HG03571 (cell line): Measurements from ENCODE around the gene MT1M.
"Not testable (repeated sequence)": the region's sequence is repeated elsewhere in the genome, so short reads cannot be mapped to it uniquely, and the experiment has no call there.

Source experiments
- ATAC-seq: cut with Tn5 transposase; IDR thresholded peaks from one replicate; pipeline ENCODE4 v1.9.1; 2021; ENCODE audit not compliant: unreplicated experiment

Gene MT1M

GRCh38 chr16:56671691-56672090 lies 39.2 kb downstream of the MT1M start:
- not testable (repeated sequence) for ATAC-seq

GRCh38 chr16:56672171-56672570 lies 39.7 kb downstream of the MT1M start:
- not testable (repeated sequence) for ATAC-seq

- no peak for ATAC-seq
These were observed 40.5 kb downstream of the MT1M start for GRCh38 chr16:56672761-56673536.

GRCh38 chr16:56673921-56674320 lies 41.5 kb downstream of the MT1M start:
- no peak for ATAC-seq

- not testable (repeated sequence) for ATAC-seq
These were observed 42.1 kb downstream of the MT1M start for GRCh38 chr16:56674570-56674969.

GRCh38 chr16:56675685-56676210 lies 43.3 kb downstream of the MT1M start:
- ATAC-seq: no peak

GRCh38 chr16:56677474-56677873 lies 45.0 kb downstream of the MT1M start:
- ATAC-seq: no peak

GRCh38 chr16:56679078-56679730 lies 46.7 kb downstream of the MT1M start:
- ATAC-seq: no peak

GRCh38 chr16:56679818-56680217 lies 47.4 kb downstream of the MT1M start:
- no peak for ATAC-seq

GRCh38 chr16:56681939-56682702 lies 49.7 kb downstream of the MT1M start, which contains the start of gene MT1X:
Gene MT1X, plus strand, starts transcription at chr16:56682470. Its CDS starts 71 bp downstream, at chr16:56682541.
- ATAC-seq: peak; percentile 97

GRCh38 chr16:56682703-56683397 lies 50.4 kb downstream of the MT1M start:
- ATAC-seq: no peak
